GM18867 (cell line): Measurements from ENCODE around the gene MPND.

ENCODE experiments used
- ATAC-seq: cut with Tn5 transposase; IDR thresholded peaks from one replicate; pipeline ENCODE4 v1.9.1; 2021; ENCODE audit warnings: mild to moderate bottlenecking, moderate library complexity; ENCODE audit not compliant: unreplicated experiment

MPND gene

GRCh38 chr19:4396949-4397783, 53.8 kb downstream of the MPND start:
- no peak for ATAC-seq

- peak; percentile 12 for ATAC-seq
Observed at GRCh38 chr19:4399812-4400134, 56.4 kb downstream of the MPND start.

- ATAC-seq: peak; percentile 60
Observed at GRCh38 chr19:4400135-4400936, 57.0 kb downstream of the MPND start, which contains the start of gene SH3GL1. TSS of gene SH3GL1 (minus strand) at chr19:4400547. CDS start at chr19:4400368, 179 bp downstream.

DNA sequence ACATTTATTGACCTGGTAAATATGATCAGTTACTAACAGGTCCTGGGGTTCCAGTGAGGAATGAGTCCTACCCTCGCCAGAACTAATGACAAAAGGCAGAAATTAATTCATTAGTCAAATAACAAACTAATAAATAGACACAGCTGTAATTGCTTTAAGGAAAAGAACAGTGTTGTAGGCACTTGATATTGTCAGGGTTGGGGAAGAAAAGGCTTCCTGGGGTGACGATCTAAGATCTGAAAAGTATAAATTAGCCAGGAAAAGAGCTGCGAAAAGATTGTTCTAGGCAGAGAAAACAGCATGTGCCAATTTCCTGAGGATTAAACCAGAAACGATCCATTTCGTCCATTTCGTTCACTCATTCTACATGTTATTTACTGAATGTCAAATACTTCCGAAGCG, 58.4 kb downstream of the MPND start:
- no peak for ATAC-seq

GRCh38 chr19:4402171-4403004, 59.0 kb downstream of the MPND start, which contains the start of gene CHAF1A:
TSS of gene CHAF1A (plus strand) at chr19:4402640. CDS start at chr19:4402763, 123 bp downstream.
- peak; percentile 72 for ATAC-seq

DNA sequence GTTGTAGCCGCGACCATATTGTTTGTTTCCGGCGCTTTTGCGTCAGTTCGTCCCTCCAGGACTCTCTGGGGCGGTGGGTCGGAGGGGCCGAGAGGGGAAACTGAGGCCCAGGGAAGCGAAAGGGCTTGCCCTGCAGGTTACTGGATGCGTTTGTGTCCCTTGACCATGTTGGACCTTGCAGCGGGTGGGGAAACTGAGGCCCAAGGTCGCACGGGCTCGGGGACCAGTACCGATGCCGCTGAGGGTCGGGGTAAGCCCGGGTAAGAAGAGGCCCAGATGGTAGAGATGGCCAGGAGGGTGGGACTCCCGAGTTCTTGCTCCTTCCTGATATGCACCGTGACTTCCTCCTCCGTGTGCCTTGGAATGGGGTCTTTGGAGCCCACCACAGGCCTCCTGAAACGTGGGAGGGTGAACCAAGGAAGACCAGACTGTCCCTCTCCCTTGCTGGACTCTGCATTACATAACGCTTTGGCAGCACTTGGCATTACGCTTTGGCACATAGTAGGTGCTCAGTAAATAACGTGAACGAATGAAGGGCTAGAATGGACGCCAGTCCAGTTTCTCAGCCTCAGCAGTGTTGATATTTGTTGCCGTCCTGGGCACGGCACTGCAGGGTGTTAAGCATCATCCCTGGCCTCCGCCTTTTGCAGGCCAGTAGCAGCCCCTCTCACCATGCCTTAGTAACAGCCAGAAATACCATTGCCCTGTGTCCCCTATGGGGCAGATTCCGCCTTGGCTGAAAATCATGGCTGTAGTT, 59.8 kb downstream of the MPND start:
- no peak for ATAC-seq

- no peak for ATAC-seq
Observed at GRCh38 chr19:4405977-4406376, 62.6 kb downstream of the MPND start.

DNA sequence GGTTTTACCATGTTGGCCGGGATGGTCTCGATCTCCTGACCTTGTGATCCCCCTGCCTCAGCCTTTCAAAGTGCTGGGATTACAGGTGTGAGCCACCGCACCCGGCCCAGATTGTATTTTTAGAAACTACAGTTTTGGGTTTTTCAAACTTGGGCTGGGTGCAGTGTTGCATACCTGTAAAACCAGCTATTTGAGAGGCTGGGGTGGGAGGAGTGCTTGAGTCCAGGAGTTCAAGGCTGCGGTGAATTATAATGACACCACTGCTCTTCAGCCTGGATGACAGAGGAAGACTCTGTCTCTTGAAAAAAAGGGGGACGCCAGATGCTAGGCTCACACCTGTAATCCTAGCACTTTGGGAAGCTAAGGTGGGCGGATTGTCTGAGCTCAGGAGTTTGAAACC, 63.3 kb downstream of the MPND start:
- no peak for ATAC-seq

- no peak for ATAC-seq
Observed at GRCh38 chr19:4409123-4409933, 66.0 kb downstream of the MPND start.
